CD14-positive monocyte (primary cell): ENCODE measurements around the gene OBSCN. TPM values are rescaled to one million over a fixed set of nuclear protein-coding genes. Genes with fewer than 3 reads are reported as not detected.
A peak's percentile ranks its signal among the peaks of the same experiment; 100 is the strongest.
"Not testable (repeated sequence)": the region's sequence is repeated elsewhere in the genome, so short reads cannot be mapped to it uniquely, and the experiment has no call there.

ENCODE experiments used
- DNase-seq, 3 donors: peaks; one replicate each; pipeline ENCODE4 v3.0.0-alpha.2; 2011 to 2022
- H2AFZ ChIP-seq: 2 replicates; pipeline ENCODE4 v1.6.0; 2012; ENCODE audit warnings: mild to moderate bottlenecking, low read depth, low read length, inconsistent platforms; ENCODE audit not compliant: insufficient read depth, poor library complexity, severe bottlenecking
- H3K27ac ChIP-seq, 2 donors: 1 replicate in 1 of 2; 2 replicates in 1 of 2; pipeline ENCODE4 v1.5.1; 2012 to 2013; ENCODE audit warnings: low read length in 2 of 2, control low read depth in 1 of 2, inconsistent platforms in 1 of 2, low read depth in 1 of 2, mild to moderate bottlenecking in 1 of 2
- H3K27me3 ChIP-seq, 2 donors: one replicate each; pipeline versions ENCODE4 v1.6.0 to v1.6.1; 2011 to 2013; ENCODE audit warnings: low read length in 2 of 2; ENCODE audit not compliant: control insufficient read depth in 2 of 2, insufficient read depth in 2 of 2
- H3K36me3 ChIP-seq, 2 donors: replicated peaks in 1 of 2; 1 replicate in 1 of 2; 2 replicates in 1 of 2; pipeline versions ENCODE4 v1.5.1 to v1.6.1; 2012 to 2013; ENCODE audit warnings: low read length in 2 of 2, control low read depth in 1 of 2, inconsistent platforms in 1 of 2, mild to moderate bottlenecking in 1 of 2; ENCODE audit not compliant: insufficient read depth in 2 of 2, control insufficient read depth in 1 of 2
- H3K4me1 ChIP-seq, 2 donors: 1 replicate in 1 of 2; 2 replicates in 1 of 2; pipeline versions ENCODE4 v1.5.1 to v1.6.1; 2012 to 2013; ENCODE audit warnings: low read length in 2 of 2, control low read depth in 1 of 2, inconsistent platforms in 1 of 2, mild to moderate bottlenecking in 1 of 2, moderate library complexity in 1 of 2; ENCODE audit not compliant: insufficient read depth in 2 of 2, control insufficient read depth in 1 of 2
- H3K4me2 ChIP-seq: replicated peaks from 2 replicates; pipeline ENCODE3; 2012; ENCODE audit warnings: low read length, moderate library complexity, mild to moderate bottlenecking; ENCODE audit not compliant: poor library complexity, severe bottlenecking; ENCODE audit errors: extremely low read depth
- H3K4me3 ChIP-seq, 3 experiments: fragments of 200-600 bp in 1 of 3; sonication (generic) in 1 of 3; replicated peaks in 1 of 3; 1 replicate in 2 of 3; 2 replicates in 1 of 3; pipeline ENCODE4 v1.5.1; 2011 to 2013; ENCODE audit warnings: low read length in 3 of 3, mild to moderate bottlenecking in 3 of 3, control low read depth in 2 of 3, low read depth in 2 of 3, inconsistent platforms in 1 of 3, moderate library complexity in 1 of 3
- H3K79me2 ChIP-seq: 2 replicates; pipeline ENCODE4 v1.6.0; 2012; ENCODE audit warnings: mild to moderate bottlenecking, control low read depth, inconsistent platforms, low read length, moderate library complexity; ENCODE audit not compliant: insufficient read depth
- H3K9ac ChIP-seq: 2 replicates; pipeline ENCODE4 v1.6.0; 2017; ENCODE audit warnings: low read length, mild to moderate bottlenecking; ENCODE audit not compliant: insufficient read depth, poor library complexity, severe bottlenecking
- H3K9me3 ChIP-seq, 2 donors: replicated peaks in 1 of 2; 1 replicate in 1 of 2; 2 replicates in 1 of 2; pipeline versions ENCODE4 v1.5.1 to v1.6.1; 2012 to 2013; ENCODE audit warnings: low read length in 2 of 2, control low read depth in 1 of 2; ENCODE audit not compliant: control insufficient read depth in 1 of 2, insufficient read depth in 1 of 2
- H4K20me1 ChIP-seq: 2 replicates; pipeline ENCODE4 v1.6.0; 2012; ENCODE audit warnings: mild to moderate bottlenecking, low read length, control low read depth, moderate library complexity; ENCODE audit not compliant: insufficient read depth
- H3K27ac Mint-ChIP-seq, 7 donors: one replicate each; pipeline ENCODE4 v1.8.0; 2020; ENCODE audit warnings: mild to moderate bottlenecking in 7 of 7, mixed read lengths in 7 of 7, moderate library complexity in 6 of 7, inconsistent platforms in 2 of 7
- H3K27me3 Mint-ChIP-seq, 3 donors: one replicate each; pipeline ENCODE4 v1.8.0; 2021 to 2022; ENCODE audit warnings: low read depth in 3 of 3, mild to moderate bottlenecking in 3 of 3, mixed read lengths in 3 of 3, moderate library complexity in 3 of 3, inconsistent platforms in 1 of 3
- H3K36me3 Mint-ChIP-seq, 2 donors: one replicate each; pipeline ENCODE4 v1.8.0; 2020; ENCODE audit warnings: mixed read lengths in 2 of 2, inconsistent platforms in 1 of 2, mild to moderate bottlenecking in 1 of 2
- H3K4me1 Mint-ChIP-seq: one replicate; pipeline ENCODE4 v1.8.0; 2020; ENCODE audit warnings: mild to moderate bottlenecking, mixed read lengths
- H3K4me3 Mint-ChIP-seq, 2 donors: one replicate each; pipeline ENCODE4 v1.8.0; 2020; ENCODE audit warnings: mild to moderate bottlenecking in 2 of 2, mixed read lengths in 2 of 2, moderate library complexity in 1 of 2
- H3K9me3 Mint-ChIP-seq, 7 donors: one replicate each; pipeline ENCODE4 v1.8.0; 2020 to 2022; ENCODE audit warnings: mixed read lengths in 7 of 7, mild to moderate bottlenecking in 6 of 7, moderate library complexity in 6 of 7, inconsistent platforms in 2 of 7
- WGBS: methylation state at CpG from one replicate; pipeline ENCODE4 v1.1.5; 2013; ENCODE audit warnings: missing lambda C conversion rate; ENCODE audit not compliant: insufficient coverage; 5-methylcytosine and 5-hydroxymethylcytosine counted together
- intact Hi-C, 2 donors: fragments of 100-400 bp; cut with micrococcal nuclease; formaldehyde crosslinking; loops; one replicate each; pipeline versions ENCODE4 v1.15.0 to v1.15.1; 2023
- polyA plus RNA-seq, 3 donors: library from polyadenylated mRNA; depleted of rRNA in 1 of 3; unstranded in 2 of 3; stranded (reverse) in 1 of 3; fragments of 300-500 nt in 2 of 3; fragments of >200 nt in 1 of 3; fragmentation: Illumina TruSeq in 2 of 3; gene quantifications; 1 replicate in 2 of 3; 2 replicates in 1 of 3; pipeline ENCODE4 v1.2.3, GENCODE V29; 2012 to 2021
- TF ChIP-seq, protein P1 (sequence below): fragments of 200-600 bp; IDR thresholded peaks from one replicate; pipeline ENCODE4 v1.8.0; 2022; ENCODE audit warnings: antibody characterized with exemption, mild to moderate bottlenecking

OBSCN gene
- polyA plus RNA-seq, 3 donors = 0.57 to 1.5 (median 0.76) TPM

- Histone ChIP-seq H3K27ac (no peak overlapping the region), H2AFZ (no peak overlapping the region), H3K4me3 (no peak overlapping the region), H4K20me1 (no peaks in the 10 kb centered on the region), H3K4me1 (no peaks in the 10 kb centered on the region), H3K79me2 (no peaks in the 10 kb centered on the region), H3K9ac (no peak overlapping the region), H3K36me3 (no peaks in the 10 kb centered on the region), H3K4me2 (no peak overlapping the region), H3K27me3 (no peaks in the 10 kb centered on the region), H3K9me3 (peaks cover 0 to 15% of the 10 kb centered on the region in 2 donors)
- Mint-ChIP-seq H3K9me3 (peaks cover 7 to 20% (median 11%) of the 10 kb centered on the region in 7 donors), H3K36me3 (no peaks in the 10 kb centered on the region), H3K27me3 (peaks cover 2 to 3% (median 3%) of the 10 kb centered on the region in 3 donors), H3K27ac (no peak overlapping the region), H3K4me3 (no peak overlapping the region), H3K4me1 (no peaks in the 10 kb centered on the region)
- intact Hi-C loops = loop anchor here (10.0 kb wide), 2 partner anchors 85 to 185 kb away; partner anchors contain the start of gene TRIM11 (in 1 of the 2)
- DNase-seq = no peak
- WGBS = 96% methylated on average over 20 of the region's 28 CpGs
- TF ChIP-seq, protein P1, sequence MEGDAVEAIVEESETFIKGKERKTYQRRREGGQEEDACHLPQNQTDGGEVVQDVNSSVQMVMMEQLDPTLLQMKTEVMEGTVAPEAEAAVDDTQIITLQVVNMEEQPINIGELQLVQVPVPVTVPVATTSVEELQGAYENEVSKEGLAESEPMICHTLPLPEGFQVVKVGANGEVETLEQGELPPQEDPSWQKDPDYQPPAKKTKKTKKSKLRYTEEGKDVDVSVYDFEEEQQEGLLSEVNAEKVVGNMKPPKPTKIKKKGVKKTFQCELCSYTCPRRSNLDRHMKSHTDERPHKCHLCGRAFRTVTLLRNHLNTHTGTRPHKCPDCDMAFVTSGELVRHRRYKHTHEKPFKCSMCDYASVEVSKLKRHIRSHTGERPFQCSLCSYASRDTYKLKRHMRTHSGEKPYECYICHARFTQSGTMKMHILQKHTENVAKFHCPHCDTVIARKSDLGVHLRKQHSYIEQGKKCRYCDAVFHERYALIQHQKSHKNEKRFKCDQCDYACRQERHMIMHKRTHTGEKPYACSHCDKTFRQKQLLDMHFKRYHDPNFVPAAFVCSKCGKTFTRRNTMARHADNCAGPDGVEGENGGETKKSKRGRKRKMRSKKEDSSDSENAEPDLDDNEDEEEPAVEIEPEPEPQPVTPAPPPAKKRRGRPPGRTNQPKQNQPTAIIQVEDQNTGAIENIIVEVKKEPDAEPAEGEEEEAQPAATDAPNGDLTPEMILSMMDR = no peak
These were observed 12.3 kb downstream of the OBSCN start for GRCh38 chr1:228219962-228220780.

- H3K27ac ChIP-seq, H3K4me3 ChIP-seq, H3K36me3 Mint-ChIP-seq, intact Hi-C loops, H3K4me2 ChIP-seq, H3K27me3 ChIP-seq, H2AFZ ChIP-seq, H3K4me1 Mint-ChIP-seq, H3K4me1 ChIP-seq, H3K27me3 Mint-ChIP-seq, H3K79me2 ChIP-seq, H4K20me1 ChIP-seq, H3K9ac ChIP-seq, H3K36me3 ChIP-seq, H3K4me3 Mint-ChIP-seq, DNase-seq: not testable (repeated sequence)
- peaks cover 0 to 17% of the 10 kb centered on the region in 2 donors for H3K9me3 ChIP-seq
- peaks cover 8 to 28% (median 11%) of the 10 kb centered on the region in 7 donors for H3K9me3 Mint-ChIP-seq
- peak overlapping the region in 1 of 7 donors; percentile 16 for H3K27ac Mint-ChIP-seq
- WGBS = 95% methylated on average over 6 of the region's 9 CpGs
These were observed 13.3 kb downstream of the OBSCN start for GRCh38 chr1:228221097-228221496.
